Chondrocyte (in vitro differentiated cells): Measurements from ENCODE around the gene MEGF6. TPM values are rescaled to one million over a fixed set of nuclear protein-coding genes. Genes with fewer than 3 reads are reported as not detected.

Source experiments
- DNase-seq: peaks from one replicate; pipeline ENCODE4 v3.0.0; 2021; ENCODE audit warnings: mixed read lengths, low spot score
- H3K27ac Mint-ChIP-seq: one replicate; pipeline ENCODE4 v1.8.0; 2021; ENCODE audit warnings: mild to moderate bottlenecking, moderate library complexity, mixed read lengths; ENCODE audit not compliant: unreplicated experiment
- H3K27me3 Mint-ChIP-seq: 2 replicates; pipeline ENCODE4 v1.8.0; 2021; ENCODE audit warnings: low read depth, mixed read lengths
- H3K36me3 Mint-ChIP-seq: 2 replicates; pipeline ENCODE4 v1.8.0; 2021; ENCODE audit warnings: low read depth, mixed read lengths
- H3K4me1 Mint-ChIP-seq: 2 replicates; pipeline ENCODE4 v1.8.0; 2021; ENCODE audit warnings: low read depth, mild to moderate bottlenecking, mixed read lengths
- H3K4me3 Mint-ChIP-seq: one replicate; pipeline ENCODE4 v1.8.0; 2021; ENCODE audit warnings: mild to moderate bottlenecking, moderate library complexity, mixed read lengths; ENCODE audit not compliant: unreplicated experiment
- H3K9me3 Mint-ChIP-seq: 2 replicates; pipeline ENCODE4 v1.8.0; 2021; ENCODE audit warnings: low read depth, mixed read lengths
- CTCF ChIP-seq: fragments of 200-600 bp; sonication (generic); IDR thresholded peaks from 2 replicates; pipeline ENCODE4 v1.5.0; 2021; ENCODE audit warnings: antibody characterized with exemption, mild to moderate bottlenecking, moderate library complexity
- total RNA-seq: library from RNA; stranded (reverse); gene quantifications from 3 replicates; pipeline ENCODE4 v1.2.1, GENCODE V29; 2021

Gene MEGF6
- total RNA-seq, 1 donor from 2014 or later: 328 TPM

DNA sequence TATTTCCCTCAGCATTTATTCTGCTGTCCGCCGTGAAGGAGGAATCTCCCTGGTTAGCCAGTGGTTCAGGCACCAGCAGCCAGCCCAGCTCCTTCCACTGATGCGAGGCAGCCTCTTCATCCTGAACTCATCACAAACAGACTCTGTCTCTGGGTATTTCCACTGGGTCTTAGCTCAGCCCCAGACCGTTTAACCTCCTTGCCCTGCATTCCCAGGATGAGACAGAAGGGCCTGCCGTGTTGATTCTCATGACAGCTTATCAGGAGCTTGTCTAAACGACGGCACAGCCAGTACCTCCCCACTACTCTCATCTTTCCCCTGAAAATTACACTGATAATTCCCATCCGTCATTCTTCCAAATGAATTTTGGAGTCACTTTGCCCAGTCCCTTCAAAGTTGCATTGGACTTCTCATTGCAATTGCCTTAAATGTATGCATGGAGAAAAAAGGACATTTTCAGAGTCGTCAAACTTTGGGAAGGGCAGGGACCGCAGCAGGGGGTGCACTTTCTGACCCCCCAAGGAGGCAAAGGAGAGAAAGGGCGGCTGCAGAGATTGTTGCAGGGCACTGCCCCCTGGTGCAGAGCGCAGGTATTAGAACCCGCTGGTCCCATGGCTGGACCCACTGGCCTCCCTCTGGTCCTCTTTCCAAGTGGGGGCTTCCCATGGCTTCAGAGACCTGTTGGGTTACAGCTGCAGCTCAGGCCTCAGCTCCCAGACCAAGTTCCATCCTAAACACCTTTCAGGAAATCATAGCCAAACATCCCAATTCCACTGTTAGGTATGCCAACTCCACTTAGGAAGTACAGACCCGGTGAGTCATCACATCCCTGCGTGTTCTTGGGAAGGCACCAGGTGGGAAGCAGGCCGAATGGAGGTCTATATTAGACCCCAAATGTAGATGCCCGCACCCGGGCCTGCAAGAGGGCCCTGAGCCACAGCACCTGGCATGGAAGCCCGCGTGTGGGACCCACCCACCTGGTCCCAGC is 3.7 kb upstream of the MEGF6 start:
- Mint-ChIP-seq H3K27me3 (peaks cover 3% of the 10 kb centered on the region), H3K9me3 (no peaks in the 10 kb centered on the region), H3K27ac (no peak overlapping the region), H3K36me3 (no peaks in the 10 kb centered on the region), H3K4me3 (no peak overlapping the region), H3K4me1 (peaks cover 36% of the 10 kb centered on the region)
- peak; percentile 83 for TF ChIP-seq CTCF
- DNase-seq: no peak

GRCh38 chr1:3612123-3612522 is 815 bp upstream of the MEGF6 start:
- Mint-ChIP-seq H3K4me3 (peak overlapping the region; percentile 65), H3K4me1 (peaks cover 28% of the 10 kb centered on the region), H3K27ac (no peak overlapping the region)

GRCh38 chr1:3610527-3611169 is 660 bp downstream of the MEGF6 start:
- H3K36me3 Mint-ChIP-seq: no peaks in the 10 kb centered on the region
- H3K4me3 Mint-ChIP-seq: peak overlapping the region; percentile 67
- no peak overlapping the region for H3K27ac Mint-ChIP-seq
- H3K4me1 Mint-ChIP-seq: peaks cover 28% of the 10 kb centered on the region
- H3K27me3 Mint-ChIP-seq: peaks cover 2% of the 10 kb centered on the region
- no peak for DNase-seq
- TF ChIP-seq CTCF: no peak
- H3K9me3 Mint-ChIP-seq: no peaks in the 10 kb centered on the region

More at GRCh38 chr1:3612123-3612522, 815 bp upstream of the MEGF6 start:
- no peak for TF ChIP-seq CTCF
- no peaks in the 10 kb centered on the region for H3K9me3 Mint-ChIP-seq
- no peaks in the 10 kb centered on the region for H3K36me3 Mint-ChIP-seq
- peaks cover 2% of the 10 kb centered on the region for H3K27me3 Mint-ChIP-seq
- DNase-seq: no peak

DNA sequence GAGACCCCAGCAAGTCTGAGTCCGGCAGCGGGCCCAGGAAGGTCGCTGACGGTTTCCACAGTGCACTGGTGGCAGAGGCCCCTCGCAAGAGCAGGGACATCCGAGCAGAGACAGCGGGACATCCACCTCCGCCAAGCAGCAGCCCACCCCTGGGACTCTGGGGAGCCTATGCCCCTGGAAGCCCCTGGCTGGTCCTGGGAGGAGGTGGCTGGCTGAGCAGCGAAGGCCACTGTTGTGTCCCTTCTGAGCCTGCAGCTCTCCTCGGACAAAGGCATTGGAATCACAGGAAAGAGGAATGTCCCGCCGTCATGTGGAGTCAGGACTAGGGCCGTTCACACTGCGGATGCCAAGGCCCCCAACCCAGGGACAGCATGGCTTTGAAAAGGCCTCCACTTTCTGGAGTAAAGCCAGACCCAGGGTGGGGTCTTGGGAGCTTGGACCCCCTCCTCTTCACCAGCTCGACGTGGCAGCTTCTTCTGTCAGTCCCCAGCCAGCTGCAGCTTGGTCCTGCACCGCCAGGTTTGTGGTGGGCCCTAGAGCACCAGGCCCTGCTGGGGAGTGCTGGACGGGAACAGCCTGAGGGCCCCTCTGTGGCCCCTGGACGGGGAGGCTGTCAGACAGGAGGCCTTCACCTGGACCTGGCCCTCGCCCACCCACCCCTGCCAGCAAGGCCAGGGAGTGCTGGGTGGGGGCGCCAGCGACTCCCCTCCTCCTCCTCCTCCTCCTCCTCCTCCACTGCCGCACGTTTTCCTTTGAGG is 1.4 kb downstream of the MEGF6 start:
- no peaks in the 10 kb centered on the region for H3K9me3 Mint-ChIP-seq
- no peak overlapping the region for H3K27ac Mint-ChIP-seq
- peaks cover 2% of the 10 kb centered on the region for H3K27me3 Mint-ChIP-seq
- peak overlapping the region; percentile 67 for H3K4me3 Mint-ChIP-seq
- no peaks in the 10 kb centered on the region for H3K36me3 Mint-ChIP-seq
- no peak for TF ChIP-seq CTCF
- peaks cover 26% of the 10 kb centered on the region for H3K4me1 Mint-ChIP-seq
- no peak for DNase-seq
